WERI-Rb-1 (cell line): Measurements from ENCODE around the gene GPR161.

Experiments
- DNase-seq: peaks from one replicate; pipeline ENCODE4 v3.0.0-alpha.2; 2020
- H3K27ac ChIP-seq: fragments of 250-450 bp; sonication (Bioruptor Pico); 2 replicates; pipeline ENCODE4 v1.5.1; 2020; ENCODE audit warnings: mild to moderate bottlenecking, moderate library complexity
- H3K27me3 ChIP-seq: fragments of 250-450 bp; sonication (Bioruptor Pico); 2 replicates; pipeline ENCODE4 v1.5.1; 2021; ENCODE audit warnings: mild to moderate bottlenecking, low read depth, moderate library complexity; ENCODE audit not compliant: insufficient read depth, severe bottlenecking
- H3K36me3 ChIP-seq: fragments of 250-450 bp; sonication (Bioruptor Pico); 2 replicates; pipeline ENCODE4 v1.5.1; 2020; ENCODE audit warnings: mild to moderate bottlenecking, moderate library complexity
- H3K4me3 ChIP-seq: 2 replicates; pipeline ENCODE4 v1.5.1; 2011; ENCODE audit warnings: low read depth, mild to moderate bottlenecking, control low read depth, low read length
- H3K9me3 ChIP-seq: fragments of 250-450 bp; sonication (Bioruptor Pico); 2 replicates; pipeline ENCODE4 v1.5.1; 2021; ENCODE audit warnings: mild to moderate bottlenecking, moderate library complexity; ENCODE audit not compliant: severe bottlenecking
- CTCF ChIP-seq: IDR thresholded peaks from 2 replicates; pipeline ENCODE4 v1.5.1; 2011; ENCODE audit warnings: low read depth, mild to moderate bottlenecking, control low read depth, inconsistent platforms, low read length

GPR161 gene

DNA sequence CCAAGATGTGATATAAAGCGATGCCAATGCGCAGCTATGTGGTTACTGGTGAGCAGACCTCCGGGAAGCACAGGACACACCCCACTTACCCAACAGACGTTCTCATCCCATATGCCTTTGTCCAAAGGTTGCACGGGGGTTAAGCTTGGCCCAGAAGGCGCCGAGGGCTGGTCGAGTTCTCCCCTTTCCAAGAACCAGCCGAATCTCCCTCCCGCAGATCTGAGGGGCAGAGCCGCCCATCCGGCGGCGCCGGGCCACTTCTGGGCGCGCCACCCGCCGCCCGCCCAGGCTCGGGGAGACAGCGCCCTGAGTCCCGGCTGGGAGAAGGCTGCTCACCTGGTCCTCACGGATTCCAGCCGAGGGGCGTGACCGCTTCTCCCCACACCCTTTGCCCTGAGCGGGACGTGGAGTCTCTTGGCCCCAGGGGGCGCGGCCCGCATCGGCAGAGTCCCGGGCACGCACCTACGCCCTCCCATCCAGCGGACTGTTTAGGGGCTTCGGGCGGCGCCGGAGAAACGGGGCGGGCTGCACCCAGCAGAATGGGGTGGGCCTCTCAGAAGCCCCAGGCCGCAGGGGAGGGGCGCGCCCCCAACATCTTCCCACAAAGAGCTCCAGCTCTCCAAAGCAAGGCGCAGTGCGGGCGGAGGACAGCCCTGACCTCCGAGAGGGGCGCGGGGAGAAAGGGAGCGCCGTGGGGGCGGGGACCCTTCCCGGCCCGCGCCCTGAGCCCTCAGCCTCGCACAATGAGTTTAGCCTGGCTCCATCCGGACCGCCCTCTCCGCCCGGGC lies 615 bp downstream of the GPR161 start:
- Histone ChIP-seq H3K9me3 (no peaks in the 10 kb centered on the region), H3K4me3 (peak overlapping the region; percentile 59), H3K27me3 (no peaks in the 10 kb centered on the region), H3K36me3 (no peaks in the 10 kb centered on the region), H3K27ac (no peak overlapping the region)
- TF ChIP-seq CTCF, result no peak
- peak; percentile 17 for DNase-seq

DNA sequence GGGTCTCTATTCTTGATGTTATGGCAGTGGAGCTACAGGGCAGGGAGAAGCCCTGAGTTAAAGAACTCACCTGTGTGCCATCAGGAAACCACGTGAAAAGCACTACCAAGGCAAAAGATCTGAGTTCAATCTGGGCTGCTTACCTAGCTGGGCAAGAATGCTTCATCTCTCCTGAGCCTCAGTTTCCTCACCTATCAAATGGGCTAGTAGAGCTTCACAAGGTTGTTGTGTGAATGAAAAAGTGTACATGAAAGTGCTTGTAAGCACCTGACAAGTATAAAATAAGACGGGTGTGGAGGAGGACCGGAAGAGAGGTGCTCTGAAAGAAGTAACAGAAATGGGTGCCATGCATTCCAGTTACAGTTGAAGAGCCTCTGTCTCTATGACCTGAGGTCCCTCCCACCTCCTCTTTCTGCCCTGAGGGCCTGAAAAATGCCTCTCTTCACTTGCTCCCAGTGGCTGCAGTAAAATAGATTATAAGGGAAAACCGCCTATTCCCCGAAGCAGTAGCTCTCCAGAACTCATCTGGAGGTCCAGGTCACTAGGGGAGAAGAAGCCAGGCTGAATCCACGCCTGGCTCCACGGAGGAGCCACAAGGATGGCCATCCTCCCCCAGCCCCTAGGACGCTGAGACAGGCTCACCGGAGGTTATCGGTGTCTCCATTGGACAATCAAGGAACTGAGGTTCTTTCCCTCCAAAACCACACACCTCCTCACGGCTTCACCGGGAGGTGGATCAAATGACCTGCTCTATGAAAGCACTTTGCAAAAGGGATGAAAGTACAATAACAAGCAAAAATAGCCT lies 1.4 kb downstream of the GPR161 start:
- Histone ChIP-seq H3K27me3 (no peaks in the 10 kb centered on the region), H3K36me3 (no peaks in the 10 kb centered on the region), H3K27ac (no peak overlapping the region), H3K4me3 (peak overlapping the region; percentile 59), H3K9me3 (no peaks in the 10 kb centered on the region)
- TF ChIP-seq CTCF, result no peak
- no peak for DNase-seq

DNA sequence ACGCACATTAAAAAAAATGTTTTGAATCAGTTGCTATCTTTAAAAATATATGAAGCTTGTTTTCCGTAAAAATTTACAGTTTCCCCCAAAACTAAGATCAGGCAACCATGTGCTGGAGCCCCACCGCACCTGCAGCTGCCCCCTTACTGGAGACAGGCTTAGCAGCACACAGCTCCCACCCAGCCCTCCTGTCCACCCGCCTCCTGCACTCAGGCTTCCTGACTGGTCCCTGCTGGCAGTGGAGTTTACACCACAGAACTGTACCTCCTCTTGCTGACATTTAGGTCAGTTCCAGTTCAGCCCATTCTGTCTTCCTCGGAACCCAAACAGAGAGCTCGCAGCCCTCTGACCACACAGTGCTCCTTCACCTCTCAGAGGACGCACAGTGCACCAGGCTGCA lies 2.1 kb downstream of the GPR161 start:
- no peaks in the 10 kb centered on the region for H3K27me3 ChIP-seq
- TF ChIP-seq CTCF, result no peak
- H3K9me3 ChIP-seq, result no peaks in the 10 kb centered on the region
- no peak overlapping the region for H3K27ac ChIP-seq
- DNase-seq, result no peak
- no peaks in the 10 kb centered on the region for H3K36me3 ChIP-seq
- no peak overlapping the region for H3K4me3 ChIP-seq

- no peak overlapping the region for H3K4me3 ChIP-seq
- H3K36me3 ChIP-seq, result no peaks in the 10 kb centered on the region
- no peaks in the 10 kb centered on the region for H3K27me3 ChIP-seq
- H3K27ac ChIP-seq, result no peak overlapping the region
- DNase-seq, result no peak
- TF ChIP-seq CTCF, result no peak
- no peaks in the 10 kb centered on the region for H3K9me3 ChIP-seq
Measured at GRCh38 chr1:168134132-168134531, 2.6 kb downstream of the GPR161 start.

DNA sequence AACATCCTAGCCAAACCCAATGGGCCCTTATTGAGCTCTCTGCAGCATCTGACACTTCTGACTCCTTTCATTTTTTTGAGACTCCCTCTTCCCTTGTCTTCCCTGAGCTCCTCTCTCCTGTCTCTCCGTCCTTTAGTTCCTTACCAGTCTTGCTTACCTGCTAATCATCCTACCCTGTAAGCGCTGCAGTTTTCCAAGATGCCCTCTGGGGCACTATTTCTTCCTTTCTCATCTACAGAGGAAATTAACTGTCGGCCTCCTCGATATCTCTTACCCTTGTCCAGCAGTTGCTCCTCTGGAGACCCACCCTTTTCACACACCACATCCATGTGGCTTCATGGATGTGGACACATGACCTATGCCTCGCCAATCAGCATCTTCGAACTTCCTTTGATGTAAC lies 6.8 kb downstream of the GPR161 start:
- Histone ChIP-seq H3K27me3 (no peaks in the 10 kb centered on the region), H3K9me3 (no peaks in the 10 kb centered on the region), H3K4me3 (no peak overlapping the region), H3K27ac (no peak overlapping the region), H3K36me3 (no peaks in the 10 kb centered on the region)
- TF ChIP-seq CTCF, result no peak
- DNase-seq, result no peak
